Measurements from ENCODE around the gene RFX3.

Gene RFX3

GRCh38 chr9:3268223-3268622, 257.6 kb downstream of the RFX3 start:
- no peak for DNase-seq

DNA sequence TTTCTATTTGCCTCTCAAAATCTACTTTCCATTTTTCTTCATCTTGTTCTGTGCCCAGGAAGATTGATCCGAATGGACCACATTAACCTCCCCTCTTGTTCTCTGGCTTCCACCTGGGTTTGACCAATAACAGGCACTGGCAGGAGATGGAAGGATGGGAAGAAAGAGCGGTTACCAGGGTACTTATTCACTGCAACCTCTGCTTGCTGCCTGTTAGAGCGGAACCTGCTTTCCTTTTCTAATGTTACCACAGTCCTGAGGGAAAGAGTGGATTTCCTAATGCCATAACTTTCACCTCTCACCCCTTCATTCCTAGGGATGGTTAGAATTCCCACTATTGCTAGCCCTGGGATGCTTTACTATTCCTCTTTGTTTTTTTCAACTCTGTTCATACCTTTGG, 262.1 kb downstream of the RFX3 start:
- no peak for DNase-seq

DNA sequence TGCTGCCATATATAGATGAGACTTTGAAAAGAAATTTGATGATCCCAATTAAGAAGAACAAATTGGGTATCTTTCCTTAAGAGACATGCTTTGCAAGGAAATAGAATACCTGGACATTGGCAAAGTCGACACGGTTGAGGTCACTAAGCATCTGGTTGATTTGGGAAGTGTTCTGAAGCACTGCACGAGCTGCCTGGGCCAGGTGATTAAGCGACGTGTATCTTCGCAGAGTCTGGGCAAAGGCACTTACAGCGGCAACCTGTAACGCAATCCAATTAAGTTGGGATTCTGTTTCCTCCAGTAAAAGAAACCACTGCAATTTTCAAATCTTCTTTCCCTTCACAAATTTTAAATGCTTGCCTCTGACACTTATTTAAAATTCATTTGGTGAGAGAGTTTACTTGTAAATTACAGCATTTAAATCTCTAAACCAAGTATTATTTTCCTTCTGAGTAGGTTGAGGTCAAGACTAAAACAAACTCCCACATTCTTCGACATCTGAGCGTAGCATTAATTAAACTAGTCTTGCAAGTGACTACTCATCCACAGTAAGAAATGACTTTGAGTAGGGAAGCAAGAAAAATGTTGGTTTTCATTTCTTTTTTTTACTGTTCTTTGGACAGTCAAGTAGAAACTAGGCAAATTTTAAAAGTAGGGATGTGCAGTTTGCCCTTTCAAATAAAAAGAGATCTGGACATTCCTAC, 262.8 kb downstream of the RFX3 start:
- no peak for DNase-seq

GRCh38 chr9:3261484-3261883, 264.3 kb downstream of the RFX3 start:
- DNase-seq: peak; percentile 21

- no peak for DNase-seq
These were observed 269.1 kb downstream of the RFX3 start for GRCh38 chr9:3256571-3257330.

DNA sequence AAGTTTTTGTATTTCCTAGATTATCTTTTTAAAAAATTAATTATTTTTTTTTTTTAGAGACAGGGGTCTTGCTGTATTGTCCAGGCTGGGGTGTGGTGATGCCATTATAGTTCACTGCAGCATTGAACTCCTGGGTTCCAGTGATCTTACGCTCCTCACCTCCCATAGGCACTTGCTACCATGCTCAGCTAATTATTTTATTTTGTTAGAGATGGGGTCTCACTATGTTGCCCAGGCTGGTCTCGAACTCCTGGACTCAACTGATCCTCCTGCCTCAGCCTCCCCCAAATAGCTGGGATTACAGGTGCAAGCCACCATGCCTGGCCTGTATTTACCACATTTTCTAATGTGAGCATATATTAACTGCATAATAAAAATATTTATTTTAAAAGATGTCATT, 274.5 kb downstream of the RFX3 start:
- no peak for DNase-seq

- no peak for DNase-seq
These were observed 275.1 kb downstream of the RFX3 start for GRCh38 chr9:3250741-3251140.

DNA sequence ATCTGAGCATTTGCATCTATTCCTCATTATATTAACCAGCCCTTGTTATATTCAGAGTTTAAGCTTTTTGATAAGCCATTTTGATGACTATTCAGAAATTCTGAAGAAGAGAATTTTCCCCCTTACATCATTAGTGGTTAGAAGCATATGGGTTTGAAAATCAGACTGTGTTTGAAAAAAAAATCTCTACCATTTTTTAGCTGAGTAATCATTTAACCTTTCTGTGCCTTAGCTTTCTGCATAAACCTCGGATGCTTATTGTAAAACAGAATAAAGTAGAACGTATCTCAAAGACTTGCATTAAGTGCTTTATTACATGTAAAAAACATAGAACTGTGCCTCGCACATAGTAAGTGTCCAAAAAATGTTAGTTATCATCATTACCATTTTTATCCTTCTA, 278.6 kb downstream of the RFX3 start:
- no peak for DNase-seq

GRCh38 chr9:3246241-3246640, 279.6 kb downstream of the RFX3 start:
- no peak for DNase-seq

GRCh38 chr9:3244963-3245653, 280.7 kb downstream of the RFX3 start:
- peak; percentile 65 for DNase-seq

GRCh38 chr9:3243683-3244082, 282.1 kb downstream of the RFX3 start:
- DNase-seq: peak; percentile 40

GRCh38 chr9:3241290-3241689, 284.5 kb downstream of the RFX3 start:
- DNase-seq: no peak

- peak; percentile 88 for DNase-seq
These were observed 285.0 kb downstream of the RFX3 start for GRCh38 chr9:3240656-3241268.

DNA sequence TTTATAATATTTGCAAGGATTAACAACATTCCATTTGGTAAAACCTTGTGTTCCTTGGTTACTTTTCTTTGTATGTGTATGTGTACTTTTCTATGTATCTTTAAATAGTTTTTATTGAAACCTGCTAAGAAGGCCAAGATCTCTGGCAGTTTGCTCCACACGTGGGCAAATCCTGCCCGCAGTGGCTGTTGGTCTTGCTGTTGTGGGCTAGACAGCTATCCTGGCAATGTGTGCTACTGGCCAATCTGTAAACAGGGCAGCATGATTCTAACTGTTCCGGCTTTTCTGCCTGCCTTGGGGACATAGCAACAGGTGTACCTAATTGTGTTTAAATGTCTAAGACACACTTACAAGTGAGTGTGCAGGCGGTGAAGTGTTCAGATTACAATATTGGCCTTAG, 286.6 kb downstream of the RFX3 start:
- DNase-seq: no peak

DNA sequence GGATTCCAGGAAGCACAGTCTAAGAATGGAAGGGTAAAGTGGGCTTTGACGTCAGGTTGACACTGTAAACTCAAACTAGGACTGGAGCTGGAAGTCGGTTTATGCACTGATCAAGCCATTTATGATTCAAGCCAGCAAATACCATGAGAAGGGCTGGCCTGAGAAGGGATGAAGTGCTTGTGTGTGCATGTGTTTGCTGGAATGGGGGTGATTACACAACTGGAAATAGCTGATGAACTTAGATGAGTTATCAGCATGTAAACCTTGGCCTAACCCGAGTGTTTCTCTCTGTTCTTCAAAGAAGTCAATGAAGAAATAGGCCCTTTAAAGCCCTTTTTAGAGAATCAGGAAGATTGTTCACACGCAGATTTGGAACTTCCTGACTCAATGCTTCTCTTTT, 287.6 kb downstream of the RFX3 start:
- no peak for DNase-seq

- DNase-seq: no peak
These were observed 288.7 kb downstream of the RFX3 start for GRCh38 chr9:3237121-3237520.

GRCh38 chr9:3235497-3235896, 290.3 kb downstream of the RFX3 start:
- no peak for DNase-seq

GRCh38 chr9:3224931-3225330, 300.9 kb downstream of the RFX3 start:
- DNase-seq: no peak

DNA sequence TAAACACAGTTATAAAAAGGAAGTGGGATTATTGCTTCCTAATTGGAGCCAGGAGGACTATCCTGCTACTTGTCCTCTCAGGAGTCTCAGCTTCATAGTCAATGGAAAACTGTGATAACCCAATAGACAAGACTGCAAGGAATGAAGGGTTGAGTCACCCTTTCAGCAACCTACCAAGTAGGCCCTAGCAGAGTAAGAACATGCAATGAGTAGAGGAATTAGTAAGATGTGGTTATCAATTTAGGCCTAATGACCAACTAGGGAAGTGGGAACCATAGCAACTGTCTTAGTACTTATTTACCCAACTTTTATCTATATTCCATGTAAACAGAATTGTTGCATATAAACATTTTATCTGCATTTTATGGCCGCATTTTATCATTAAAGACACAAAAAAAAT, 310.1 kb downstream of the RFX3 start:
- no peak for DNase-seq

DNA sequence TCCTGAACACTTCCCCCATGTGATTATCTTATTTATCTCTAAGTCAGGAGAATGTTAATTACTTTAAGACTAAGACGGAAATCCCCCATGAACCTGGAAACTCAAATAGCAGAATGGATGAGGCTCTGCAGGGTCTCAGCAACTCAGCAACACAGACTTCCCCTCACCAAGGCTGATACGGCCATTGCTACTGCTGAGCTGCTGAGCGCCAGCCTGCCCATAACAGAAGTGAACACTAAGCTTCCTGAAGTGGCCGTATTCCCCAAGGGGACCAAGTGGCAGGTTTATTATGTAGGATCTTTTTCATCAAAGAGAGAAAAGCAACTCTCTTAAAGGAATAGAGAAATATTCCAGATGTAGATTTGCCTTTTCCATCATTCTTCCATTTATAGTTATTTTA, 311.1 kb downstream of the RFX3 start:
- no peak for DNase-seq

GRCh38 chr9:3205421-3206095, 320.2 kb downstream of the RFX3 start:
- DNase-seq: no peak

DNA sequence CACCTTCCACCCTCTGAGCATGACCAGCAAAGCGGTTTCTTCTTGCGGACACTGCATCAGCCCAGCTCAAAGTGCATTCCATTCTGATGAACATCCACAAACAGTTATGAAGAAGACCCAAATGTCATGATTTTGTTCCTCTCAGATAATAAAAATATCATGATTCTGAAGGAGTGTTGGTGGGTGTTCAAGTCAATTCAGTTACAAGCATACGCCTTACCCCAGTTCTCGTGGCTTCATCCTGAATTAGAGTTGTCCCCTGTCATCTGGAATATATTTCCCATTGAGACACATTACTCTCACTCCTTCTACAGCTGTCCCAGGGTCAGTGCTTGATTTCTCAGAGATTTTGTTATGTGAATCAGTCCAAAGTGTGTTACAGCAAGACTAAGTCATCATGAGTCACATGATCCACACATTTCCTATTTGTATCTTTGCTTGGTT, 325.4 kb downstream of the RFX3 start:
- DNase-seq: no peak

DNA sequence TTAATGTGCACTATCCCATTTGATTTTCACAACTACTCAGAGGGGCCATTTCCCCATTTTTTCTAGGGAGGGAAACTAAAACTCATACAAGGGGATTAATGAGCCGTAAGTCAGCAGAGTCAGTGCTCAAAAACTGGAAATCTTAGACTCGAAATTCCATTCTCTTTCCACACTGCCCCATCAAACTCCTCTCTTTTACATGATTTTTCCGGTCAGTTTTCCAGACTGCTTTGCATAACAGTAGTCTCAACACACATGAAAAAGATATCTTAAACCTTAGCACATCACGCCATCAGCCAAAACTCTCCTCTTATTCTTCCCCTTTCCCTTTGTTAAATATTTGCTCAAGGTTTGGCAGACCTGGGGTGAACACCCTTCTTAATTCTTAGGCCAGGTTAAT, 332.0 kb downstream of the RFX3 start:
- no peak for DNase-seq

Data from hematopoietic multipotent progenitor cell treated with erythropoietin and hydrocortisone succinate and interleukin-3 and kit ligand, for 4 days (in vitro differentiated cells).